OCI-LY1 (cell line): ENCODE data around the gene CDH1.

Experiments used
- H2AFZ ChIP-seq: fragments of 200-600 bp; sonication (generic), shearing (Covaris generic); 2 replicates; pipeline ENCODE4 v1.6.0; 2014; ENCODE audit warnings: antibody characterized with exemption, mild to moderate bottlenecking, low read length
- H3F3A ChIP-seq: fragments of 200-600 bp; sonication (generic), shearing (Covaris generic); 2 replicates; pipeline ENCODE4 v1.6.0; 2014; ENCODE audit warnings: mild to moderate bottlenecking, antibody characterized with exemption, low read length, moderate library complexity; ENCODE audit not compliant: insufficient read depth
- H3K27ac ChIP-seq: fragments of 200-600 bp; sonication (generic); 2 replicates; pipeline ENCODE4 v1.5.1; 2014; ENCODE audit warnings: low read length, mixed run types, mild to moderate bottlenecking, low read depth; ENCODE audit not compliant: poor library complexity, severe bottlenecking
- H3K27me3 ChIP-seq: fragments of 200-600 bp; sonication (generic); 2 replicates; pipeline ENCODE4 v1.6.0; 2014; ENCODE audit warnings: antibody characterized with exemption, mild to moderate bottlenecking, low read length, moderate library complexity; ENCODE audit not compliant: insufficient read depth
- H3K36me3 ChIP-seq: fragments of 200-600 bp; sonication (generic); 2 replicates; pipeline ENCODE4 v1.6.1; 2014; ENCODE audit warnings: mild to moderate bottlenecking, antibody characterized with exemption, low read length, moderate library complexity, mixed read lengths; ENCODE audit not compliant: insufficient read depth
- H3K4me1 ChIP-seq: fragments of 200-600 bp; sonication (generic); 2 replicates; pipeline ENCODE4 v1.5.1; 2014; ENCODE audit warnings: mild to moderate bottlenecking, low read length, moderate library complexity; ENCODE audit not compliant: insufficient read depth, severe bottlenecking
- H3K4me2 ChIP-seq: fragments of 200-600 bp; sonication (generic), shearing (Covaris generic); 2 replicates; pipeline ENCODE4 v1.6.1; 2014; ENCODE audit warnings: low read length
- H3K4me3 ChIP-seq: fragments of 200-600 bp; sonication (generic); 2 replicates; pipeline ENCODE4 v1.5.1; 2014; ENCODE audit warnings: low read length, low read depth, mild to moderate bottlenecking, mixed read lengths; ENCODE audit not compliant: poor library complexity, severe bottlenecking
- H3K79me2 ChIP-seq: fragments of 200-600 bp; shearing (Covaris generic); 2 replicates; pipeline ENCODE4 v1.6.1; 2016; ENCODE audit warnings: mixed run types, low read length, mixed read lengths; ENCODE audit not compliant: insufficient read depth
- H3K9ac ChIP-seq: fragments of 200-600 bp; sonication (generic), shearing (Covaris generic); 2 replicates; pipeline ENCODE4 v1.6.1; 2014; ENCODE audit warnings: mild to moderate bottlenecking, low read length, mixed read lengths
- H3K9me2 ChIP-seq: fragments of 200-600 bp; sonication (generic), shearing (Covaris generic); 2 replicates; pipeline ENCODE4 v1.6.1; 2014; ENCODE audit warnings: low read depth, mild to moderate bottlenecking, low read length, mixed read lengths
- H3K9me3 ChIP-seq: fragments of 200-600 bp; shearing (Covaris generic); 2 replicates; pipeline ENCODE4 v1.6.1; 2014; ENCODE audit warnings: low read length, mixed read lengths
- H4K20me1 ChIP-seq: fragments of 200-600 bp; sonication (generic), shearing (Covaris generic); 2 replicates; pipeline ENCODE4 v1.6.0; 2016; ENCODE audit warnings: mild to moderate bottlenecking, low read length; ENCODE audit not compliant: insufficient read depth
- CTCF ChIP-seq: fragments of 200-600 bp; sonication (generic), shearing (Covaris generic); IDR thresholded peaks from 2 replicates; pipeline ENCODE4 v1.5.1; 2017; ENCODE audit warnings: mild to moderate bottlenecking, antibody characterized with exemption, low read length, moderate library complexity, mixed read lengths
- EZH2 ChIP-seq: fragments of 200-600 bp; sonication (generic), shearing (Covaris generic); IDR thresholded peaks from 2 replicates; pipeline ENCODE4 v1.8.0; 2017; ENCODE audit warnings: borderline replicate concordance, mixed run types, mild to moderate bottlenecking, antibody characterized with exemption, low read length, moderate library complexity, mixed read lengths

CDH1 gene

GRCh38 chr16:68696514-68696913, 40.6 kb upstream of the CDH1 start:
- Histone ChIP-seq H3K9me2 (no peaks in the 10 kb centered on the region), H3K4me2 (no peak overlapping the region), H3K4me1 (no peaks in the 10 kb centered on the region), H3K4me3 (no peak overlapping the region), H3K79me2 (no peaks in the 10 kb centered on the region), H3K9me3 (no peaks in the 10 kb centered on the region), H3K9ac (no peak overlapping the region), H2AFZ (no peak overlapping the region), H4K20me1 (no peaks in the 10 kb centered on the region), H3K27me3 (peaks cover 11% of the 10 kb centered on the region; the same call in 1 of the 2 replicates), H3K27ac (no peak overlapping the region), H3K36me3 (no peaks in the 10 kb centered on the region), H3F3A (no peaks in the 10 kb centered on the region)
- no peak for TF ChIP-seq EZH2
- no peak for TF ChIP-seq CTCF

GRCh38 chr16:68698091-68698490, 39.0 kb upstream of the CDH1 start:
- Histone ChIP-seq H2AFZ (no peak overlapping the region), H3F3A (no peaks in the 10 kb centered on the region), H3K27me3 (peaks cover 11% of the 10 kb centered on the region; the same call in 1 of the 2 replicates), H3K9me3 (no peaks in the 10 kb centered on the region), H3K9me2 (no peaks in the 10 kb centered on the region), H3K4me2 (no peak overlapping the region), H3K27ac (no peak overlapping the region), H3K36me3 (no peaks in the 10 kb centered on the region), H3K79me2 (no peaks in the 10 kb centered on the region), H3K4me1 (no peaks in the 10 kb centered on the region), H4K20me1 (no peaks in the 10 kb centered on the region), H3K4me3 (no peak overlapping the region), H3K9ac (no peak overlapping the region)
- TF ChIP-seq EZH2 = no peak
- no peak for TF ChIP-seq CTCF

- no peak overlapping the region for H3K4me3 ChIP-seq
- no peaks in the 10 kb centered on the region for H3F3A ChIP-seq
- no peak overlapping the region for H3K4me2 ChIP-seq
- no peak for TF ChIP-seq CTCF
- TF ChIP-seq EZH2 = no peak
- H3K9me2 ChIP-seq = no peaks in the 10 kb centered on the region
- no peak overlapping the region for H3K9ac ChIP-seq
- H3K79me2 ChIP-seq = no peaks in the 10 kb centered on the region
- no peak overlapping the region for H2AFZ ChIP-seq
- H3K4me1 ChIP-seq = no peaks in the 10 kb centered on the region
- no peaks in the 10 kb centered on the region for H3K9me3 ChIP-seq
- no peak overlapping the region for H3K27ac ChIP-seq
- no peaks in the 10 kb centered on the region for H4K20me1 ChIP-seq
- no peaks in the 10 kb centered on the region for H3K36me3 ChIP-seq
- peaks cover 11% of the 10 kb centered on the region; the same call in 1 of the 2 replicates for H3K27me3 ChIP-seq
These were observed 37.0 kb upstream of the CDH1 start for GRCh38 chr16:68700120-68700519.
